ENCODE data around the gene HEPACAM.

GRCh38 chr11:124869331-124869730 lies 66.5 kb downstream of the HEPACAM start:
- TF ChIP-seq POLR2A (IDR thresholded peaks at IDR 0.05) (no peak), CTCF (IDR thresholded peaks at IDR 0.05) (no peak)

Measured in body of pancreas (tissue), 4 donors.